T-helper 2 cell treated with Interferon-gamma antibody and Interleukin-4, amounts not matched to agents 100 ng/mL and 5 ng/mL, for 36 hours (primary cell): ENCODE measurements around the gene HSP90AB1. TPM values are rescaled to one million over a fixed set of nuclear protein-coding genes. Genes with fewer than 3 reads are reported as not detected.

Experiments used
- intact Hi-C: fragments of 100-400 bp; cut with micrococcal nuclease; formaldehyde crosslinking; loops from one replicate; pipeline ENCODE4 v1.15.1; 2023
- total RNA-seq: library from RNA; stranded (reverse); gene quantifications from 2 replicates; pipeline ENCODE4 v1.2.3, GENCODE V29; 2022

HSP90AB1 gene
- total RNA-seq, 1 donor from 2014 or later: 884 TPM

- intact Hi-C loops: no loop called here
Measured at GRCh38 chr6:44253307-44254101, 6.6 kb downstream of the HSP90AB1 start.

- intact Hi-C loops: no loop called here
Measured at GRCh38 chr6:44254191-44255104, 7.5 kb downstream of the HSP90AB1 start.

- intact Hi-C loops: no loop called here
Measured at GRCh38 chr6:44255105-44255808, 8.4 kb downstream of the HSP90AB1 start.

- intact Hi-C loops: no loop called here
Measured at GRCh38 chr6:44255871-44256774, 9.2 kb downstream of the HSP90AB1 start.

GRCh38 chr6:44256775-44257024, 9.8 kb downstream of the HSP90AB1 start:
- intact Hi-C loops: loop anchor here (1.0 kb wide), 3 partner anchors 9 to 84 kb away; partner anchors contain the start of genes HSP90AB1 and NFKBIE

GRCh38 chr6:44257025-44257752, 10.3 kb downstream of the HSP90AB1 start, which contains the start of gene SLC35B2:
SLC35B2 (minus strand) TSS chr6:44257528; CDS start chr6:44257410, 118 bp downstream.
- intact Hi-C loops: loop anchor here (1.0 kb wide), 3 partner anchors 8 to 85 kb away; partner anchors contain the start of genes HSP90AB1 and NFKBIE

- intact Hi-C loops: loop anchor here (1.0 kb wide), 3 partner anchors 7 to 86 kb away; partner anchors contain the start of genes HSP90AB1 and NFKBIE
Measured at GRCh38 chr6:44257753-44258324, 10.9 kb downstream of the HSP90AB1 start.

- intact Hi-C loops: no loop called here
Measured at GRCh38 chr6:44258325-44258863, 11.5 kb downstream of the HSP90AB1 start.

- intact Hi-C loops: no loop called here
Measured at GRCh38 chr6:44258921-44259320, 12.0 kb downstream of the HSP90AB1 start.

GRCh38 chr6:44260011-44260410, 13.1 kb downstream of the HSP90AB1 start:
- intact Hi-C loops: no loop called here

GRCh38 chr6:44260451-44261297, 13.8 kb downstream of the HSP90AB1 start:
- intact Hi-C loops: no loop called here

- intact Hi-C loops: no loop called here
Measured at GRCh38 chr6:44261581-44261980, 14.7 kb downstream of the HSP90AB1 start.

GRCh38 chr6:44262467-44263353, 15.8 kb downstream of the HSP90AB1 start:
- intact Hi-C loops: no loop called here

- intact Hi-C loops: loop anchor here (1.0 to 2.0 kb wide), 2 partner anchors 16 to 43 kb away; partner anchors contain the start of gene HSP90AB1
Measured at GRCh38 chr6:44263354-44264100, 16.6 kb downstream of the HSP90AB1 start.

- intact Hi-C loops: loop anchor here (1.0 to 5.0 kb wide), 5 partner anchors 7 to 1017 kb away; partner anchors contain the start of genes CDC5L, HSP90AB1 and SLC35B2
Measured at GRCh38 chr6:44264154-44265006, 17.5 kb downstream of the HSP90AB1 start.
